ENCODE results near the gene KCNJ8. TPM values are rescaled to one million over a fixed set of nuclear protein-coding genes. Genes with fewer than 3 reads are reported as not detected.
"Not testable (repeated sequence)": the region's sequence is repeated elsewhere in the genome, so short reads cannot be mapped to it uniquely, and the experiment has no call there.

KCNJ8 gene
- total and polyA plus RNA-seq, 2 experiments from 2014 or later: 9.4 to 11.4 TPM

DNA sequence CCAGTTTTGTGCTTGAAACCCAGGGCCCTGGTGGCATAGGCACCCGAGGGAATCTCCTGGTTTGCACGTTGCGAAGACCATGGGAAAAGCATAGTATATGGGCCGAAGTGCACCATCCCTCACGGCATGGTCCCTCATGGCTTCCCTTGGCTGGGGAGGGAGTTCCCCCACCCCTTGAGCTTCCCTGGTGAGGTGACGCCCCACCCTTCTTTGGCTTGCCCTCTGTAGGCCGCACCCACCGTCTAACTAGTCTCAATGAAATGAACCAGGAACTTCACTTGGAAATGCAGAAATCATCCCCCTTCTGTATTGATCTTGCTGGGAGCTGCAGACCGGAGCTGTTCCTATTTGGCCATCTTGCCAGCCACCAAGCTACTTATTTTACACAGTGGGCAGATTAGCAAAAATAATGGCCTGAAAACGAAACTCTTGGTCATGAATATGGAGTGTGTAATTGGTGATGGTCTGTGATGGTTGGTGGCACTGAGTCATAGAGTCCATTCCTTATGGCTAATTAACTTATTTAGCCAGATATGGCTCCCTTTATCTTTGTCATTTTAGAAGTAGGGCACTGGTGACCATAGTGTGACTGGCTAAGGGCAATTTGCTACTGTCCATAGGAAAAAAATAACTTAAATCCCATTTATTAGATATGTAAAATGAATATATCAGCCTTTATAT, 21.3 kb upstream of the KCNJ8 start:
- Histone ChIP-seq H3K27ac (no peak overlapping the region), H3K36me3 (no peaks in the 10 kb centered on the region), H3K27me3 (no peaks in the 10 kb centered on the region), H3K9me3 (ENCODE audit: low read depth) (no peaks in the 10 kb centered on the region), H3K4me1 (ENCODE audit: low read depth) (no peaks in the 10 kb centered on the region), H3K4me3 (no peak overlapping the region)
- DNase-seq (ENCODE audit: low read depth in 1 of 2, low spot score in 1 of 2): no peak
- TF ChIP-seq, protein P1, sequence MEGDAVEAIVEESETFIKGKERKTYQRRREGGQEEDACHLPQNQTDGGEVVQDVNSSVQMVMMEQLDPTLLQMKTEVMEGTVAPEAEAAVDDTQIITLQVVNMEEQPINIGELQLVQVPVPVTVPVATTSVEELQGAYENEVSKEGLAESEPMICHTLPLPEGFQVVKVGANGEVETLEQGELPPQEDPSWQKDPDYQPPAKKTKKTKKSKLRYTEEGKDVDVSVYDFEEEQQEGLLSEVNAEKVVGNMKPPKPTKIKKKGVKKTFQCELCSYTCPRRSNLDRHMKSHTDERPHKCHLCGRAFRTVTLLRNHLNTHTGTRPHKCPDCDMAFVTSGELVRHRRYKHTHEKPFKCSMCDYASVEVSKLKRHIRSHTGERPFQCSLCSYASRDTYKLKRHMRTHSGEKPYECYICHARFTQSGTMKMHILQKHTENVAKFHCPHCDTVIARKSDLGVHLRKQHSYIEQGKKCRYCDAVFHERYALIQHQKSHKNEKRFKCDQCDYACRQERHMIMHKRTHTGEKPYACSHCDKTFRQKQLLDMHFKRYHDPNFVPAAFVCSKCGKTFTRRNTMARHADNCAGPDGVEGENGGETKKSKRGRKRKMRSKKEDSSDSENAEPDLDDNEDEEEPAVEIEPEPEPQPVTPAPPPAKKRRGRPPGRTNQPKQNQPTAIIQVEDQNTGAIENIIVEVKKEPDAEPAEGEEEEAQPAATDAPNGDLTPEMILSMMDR (IDR thresholded peaks at IDR 0.05; ENCODE audit: low read depth, low read length): no peak

DNA sequence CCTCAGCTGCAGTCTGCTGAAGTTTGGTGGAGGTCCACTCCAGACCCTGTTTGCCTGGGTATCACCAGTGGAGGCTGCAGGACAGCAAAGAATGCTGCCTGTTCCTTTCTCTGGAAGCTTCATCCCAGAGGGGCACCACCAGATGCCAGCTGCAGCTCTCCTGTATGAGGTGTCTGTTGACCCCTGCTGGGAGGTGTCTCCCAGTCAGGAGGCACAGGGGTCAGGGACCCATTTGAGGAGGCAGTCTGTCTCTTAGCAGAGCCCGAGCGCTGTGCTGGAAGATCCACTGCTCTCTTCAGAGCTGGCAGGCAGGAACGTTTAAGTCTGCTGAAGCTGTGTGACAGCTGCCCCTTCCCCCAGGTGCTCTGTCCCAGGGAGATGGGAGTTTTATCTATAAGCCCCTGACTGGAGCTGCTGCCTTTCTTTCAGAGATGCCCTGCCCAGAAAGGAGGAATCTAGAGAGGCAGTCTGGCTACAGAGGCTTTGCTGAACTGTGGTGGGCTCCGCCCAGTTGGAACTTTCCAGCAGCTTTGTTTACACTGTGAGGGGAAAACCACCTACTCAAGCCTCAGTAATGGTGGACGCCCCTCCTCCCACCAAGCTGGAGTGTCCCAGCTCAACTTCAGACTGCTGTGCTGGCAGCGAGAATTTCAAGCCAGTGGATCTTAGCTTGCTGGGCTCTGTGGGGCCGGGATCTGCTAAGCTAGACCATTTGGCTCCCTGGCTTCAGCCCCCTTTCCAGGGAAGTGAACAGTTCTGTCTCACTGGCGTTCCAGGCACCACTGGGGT, 20.5 kb upstream of the KCNJ8 start:
- not testable (repeated sequence) for H3K36me3 ChIP-seq

GRCh38 chr12:21789687-21790086, 15.2 kb upstream of the KCNJ8 start:
- not testable (repeated sequence) for H3K9me3 ChIP-seq (ENCODE audit: low read depth); H3K27ac ChIP-seq; H3K4me1 ChIP-seq (ENCODE audit: low read depth); H3K4me3 ChIP-seq; H3K27me3 ChIP-seq; DNase-seq (ENCODE audit: low read depth in 1 of 2, low spot score in 1 of 2); H3K36me3 ChIP-seq

More for the DNA sequence above, 20.5 kb upstream of the KCNJ8 start:
- not testable (repeated sequence) for H3K4me3 ChIP-seq; H3K27me3 ChIP-seq; H3K4me1 ChIP-seq (ENCODE audit: low read depth); H3K9me3 ChIP-seq (ENCODE audit: low read depth); DNase-seq (ENCODE audit: low read depth in 1 of 2, low spot score in 1 of 2); H3K27ac ChIP-seq

GRCh38 chr12:21788089-21788983, 13.8 kb upstream of the KCNJ8 start:
- H3K4me3 ChIP-seq: no peak overlapping the region
- no peaks in the 10 kb centered on the region for H3K4me1 ChIP-seq (ENCODE audit: low read depth)
- no peaks in the 10 kb centered on the region for H3K36me3 ChIP-seq
- H3K9me3 ChIP-seq (ENCODE audit: low read depth): no peaks in the 10 kb centered on the region
- H3K27me3 ChIP-seq: no peaks in the 10 kb centered on the region
- TF ChIP-seq, protein P1 (IDR thresholded peaks at IDR 0.05; ENCODE audit: low read depth, low read length): no peak
- no peak for DNase-seq (ENCODE audit: low read depth in 1 of 2, low spot score in 1 of 2)
- H3K27ac ChIP-seq: no peak overlapping the region

DNA sequence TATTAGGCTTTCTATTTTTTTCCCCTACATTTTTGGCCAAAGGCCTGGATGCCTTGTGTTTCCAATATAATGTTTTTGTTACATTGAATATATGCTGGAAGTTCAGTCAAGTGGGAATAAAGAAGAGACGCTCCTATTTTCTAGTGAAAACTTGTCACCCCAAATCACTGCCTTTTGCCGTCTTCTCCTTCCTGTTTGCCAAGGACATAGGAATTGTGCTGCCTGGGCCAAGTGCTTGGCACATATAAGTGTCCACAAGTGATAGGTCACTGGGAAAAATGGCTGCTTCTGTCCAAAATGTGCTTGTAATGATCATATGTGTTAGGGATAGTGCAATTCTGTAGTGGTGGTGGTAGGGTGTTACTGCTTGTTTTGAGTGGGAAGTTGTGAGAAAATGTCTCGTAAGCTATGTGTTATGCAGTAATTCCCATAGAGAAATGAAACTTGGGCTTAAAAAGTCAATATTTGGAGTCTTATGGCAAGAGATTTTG, 11.6 kb upstream of the KCNJ8 start:
- H3K9me3 ChIP-seq (ENCODE audit: low read depth): no peaks in the 10 kb centered on the region
- no peak for DNase-seq (ENCODE audit: low read depth in 1 of 2, low spot score in 1 of 2)
- H3K4me1 ChIP-seq (ENCODE audit: low read depth): no peaks in the 10 kb centered on the region
- no peaks in the 10 kb centered on the region for H3K27me3 ChIP-seq
- no peak overlapping the region for H3K27ac ChIP-seq
- H3K36me3 ChIP-seq: no peaks in the 10 kb centered on the region
- no peak overlapping the region for H3K4me3 ChIP-seq
- TF ChIP-seq, protein P1 (IDR thresholded peaks at IDR 0.05; ENCODE audit: low read depth, low read length): no peak

- H3K36me3 ChIP-seq; H3K9me3 ChIP-seq (ENCODE audit: low read depth); H3K27ac ChIP-seq; H3K4me1 ChIP-seq (ENCODE audit: low read depth); H3K27me3 ChIP-seq; DNase-seq (ENCODE audit: low read depth in 1 of 2, low spot score in 1 of 2); H3K4me3 ChIP-seq: not testable (repeated sequence)
These were observed 8.2 kb upstream of the KCNJ8 start for GRCh38 chr12:21782723-21783122.
